WTC11 (cell line): ENCODE data around the gene FMN2. TPM values are rescaled to one million over a fixed set of nuclear protein-coding genes. Genes with fewer than 3 reads are reported as not detected.

Experiments
- ATAC-seq: fragments of 200-7000 bp; cut with Tn5 transposase; 2 replicates; pipeline ENCODE4 v1.10.0; 2021; ENCODE audit warnings: mild to moderate bottlenecking, moderate library complexity
- CTCF ChIA-PET: fragments of 300-600 bp; sonication (Branson Sonifier 250); formaldehyde crosslinking; loops from one replicate; lab custom pipeline; 2021; ENCODE audit warnings: antibody characterized with exemption; lab: Charles Lee
- POLR2A ChIA-PET: fragments of 350-600 bp; sonication (Branson Sonifier 250); formaldehyde crosslinking; loops from one replicate; lab custom pipeline; 2021; ENCODE audit warnings: antibody characterized with exemption; lab: Charles Lee
- DNase-seq: peaks from one replicate; pipeline ENCODE4 v3.0.0; 2021; ENCODE audit warnings: low spot score
- H3K27ac Mint-ChIP-seq: 2 replicates; pipeline ENCODE4 v1.8.0; 2021; ENCODE audit warnings: mixed read lengths
- H3K27me3 Mint-ChIP-seq: 2 replicates; pipeline ENCODE4 v1.8.0; 2021; ENCODE audit warnings: low read depth, mild to moderate bottlenecking, moderate library complexity, mixed read lengths
- H3K36me3 Mint-ChIP-seq: 2 replicates; pipeline ENCODE4 v1.8.0; 2021; ENCODE audit warnings: mixed read lengths
- H3K4me1 Mint-ChIP-seq: 2 replicates; pipeline ENCODE4 v1.8.0; 2022; ENCODE audit warnings: mixed read lengths
- H3K4me3 Mint-ChIP-seq: 2 replicates; pipeline ENCODE4 v1.8.0; 2021; ENCODE audit warnings: mild to moderate bottlenecking, moderate library complexity, mixed read lengths
- H3K9me3 Mint-ChIP-seq: 2 replicates; pipeline ENCODE4 v1.8.0; 2021; ENCODE audit warnings: mixed read lengths
- ATF3 ChIP-seq: sonication (generic); formaldehyde crosslinking; conservative IDR thresholded peaks from 2 replicates; pipeline ENCODE4 v1.8.1; 2022; ENCODE audit warnings: mild to moderate bottlenecking, missing genetic modification reagents
- CDX4 ChIP-seq: fragments of 250-450 bp; sonication (Bioruptor Pico); IDR thresholded peaks from 2 replicates; pipeline ENCODE4 v1.9.0; 2021; ENCODE audit warnings: moderate library complexity, mild to moderate bottlenecking, inconsistent platforms, borderline replicate concordance
- CREB1 ChIP-seq: sonication (generic); formaldehyde crosslinking; IDR thresholded peaks from 2 replicates; pipeline ENCODE4 v1.8.0; 2023; ENCODE audit warnings: mild to moderate bottlenecking, missing genetic modification reagents
- CREM ChIP-seq: sonication (generic); formaldehyde crosslinking; IDR thresholded peaks from 2 replicates; pipeline ENCODE4 v1.8.1; 2022; ENCODE audit warnings: mild to moderate bottlenecking, missing genetic modification reagents, moderate library complexity
- EMX1 ChIP-seq: fragments of 250-450 bp; sonication (Bioruptor Pico); IDR thresholded peaks from 2 replicates; pipeline ENCODE4 v1.8.0; 2021; ENCODE audit warnings: mild to moderate bottlenecking
- ESRRA ChIP-seq: sonication (generic); formaldehyde crosslinking; IDR thresholded peaks from 2 replicates; pipeline ENCODE4 v1.8.1; 2022; ENCODE audit warnings: mild to moderate bottlenecking, missing genetic modification reagents, borderline replicate concordance
- FOXK1 ChIP-seq: sonication (generic); formaldehyde crosslinking; IDR thresholded peaks from 2 replicates; pipeline ENCODE4 v1.8.0; 2022; ENCODE audit warnings: mild to moderate bottlenecking, moderate library complexity, missing genetic modification reagents
- FOXP1 ChIP-seq: sonication (generic); formaldehyde crosslinking; IDR thresholded peaks from 2 replicates; pipeline ENCODE4 v1.8.0; 2022; ENCODE audit warnings: missing genetic modification reagents, mild to moderate bottlenecking, moderate library complexity, borderline replicate concordance
- HMGXB4 ChIP-seq: sonication (generic); formaldehyde crosslinking; IDR thresholded peaks from 2 replicates; pipeline ENCODE4 v1.8.1; 2023; ENCODE audit warnings: mild to moderate bottlenecking, moderate library complexity, missing genetic modification reagents
- JUN ChIP-seq: sonication (generic); formaldehyde crosslinking; IDR thresholded peaks from 2 replicates; pipeline ENCODE4 v1.8.0; 2023; ENCODE audit warnings: mild to moderate bottlenecking, missing genetic modification reagents
- MYBL2 ChIP-seq: sonication (generic); formaldehyde crosslinking; IDR thresholded peaks from 2 replicates; pipeline ENCODE4 v1.8.1; 2023; ENCODE audit warnings: mild to moderate bottlenecking, moderate library complexity, missing genetic modification reagents
- NFATC4 ChIP-seq: fragments of 250-450 bp; sonication (Bioruptor Pico); IDR thresholded peaks from 2 replicates; pipeline ENCODE4 v1.9.0; 2021; ENCODE audit warnings: mild to moderate bottlenecking
- SP1 ChIP-seq: sonication (generic); formaldehyde crosslinking; conservative IDR thresholded peaks from 2 replicates; pipeline ENCODE4 v1.8.1; 2022; ENCODE audit warnings: missing genetic modification reagents
- TEAD1 ChIP-seq: sonication (generic); formaldehyde crosslinking; IDR thresholded peaks from 2 replicates; pipeline ENCODE4 v1.8.0; 2022; ENCODE audit warnings: mild to moderate bottlenecking, missing genetic modification reagents
- ZBTB21 ChIP-seq: sonication (generic); formaldehyde crosslinking; IDR thresholded peaks from 2 replicates; pipeline ENCODE4 v1.8.1; 2023; ENCODE audit warnings: mild to moderate bottlenecking, missing genetic modification reagents, borderline replicate concordance
- ZBTB43 ChIP-seq: sonication (generic); formaldehyde crosslinking; IDR thresholded peaks from 2 replicates; pipeline ENCODE4 v1.8.1; 2023; ENCODE audit warnings: mild to moderate bottlenecking, missing genetic modification reagents
- ZNF219 ChIP-seq: sonication (generic); formaldehyde crosslinking; IDR thresholded peaks from 2 replicates; pipeline ENCODE4 v1.8.0; 2023; ENCODE audit warnings: missing genetic modification reagents, mild to moderate bottlenecking, borderline replicate concordance
- ZNF396 ChIP-seq: fragments of 250-450 bp; sonication (Bioruptor Pico); IDR thresholded peaks from 2 replicates; pipeline ENCODE4 v1.8.0; 2021; ENCODE audit warnings: mild to moderate bottlenecking, moderate library complexity, borderline replicate concordance
- ZNF416 ChIP-seq: fragments of 250-450 bp; sonication (Bioruptor Pico); IDR thresholded peaks from 2 replicates; pipeline ENCODE4 v1.9.0; 2021; ENCODE audit warnings: mild to moderate bottlenecking, inconsistent platforms
- ZNF512 ChIP-seq: sonication (generic); formaldehyde crosslinking; IDR thresholded peaks from 2 replicates; pipeline ENCODE4 v1.8.1; 2022; ENCODE audit warnings: missing genetic modification reagents, borderline replicate concordance
- ZSCAN18 ChIP-seq: fragments of 250-450 bp; sonication (Bioruptor Pico); IDR thresholded peaks from 2 replicates; pipeline ENCODE4 v2.1.2; 2022; ENCODE audit warnings: mild to moderate bottlenecking, moderate library complexity
- total RNA-seq: library from RNA; stranded (reverse); gene quantifications from 3 replicates; pipeline ENCODE4 v1.2.3, GENCODE V29; 2021

Gene FMN2
- total RNA-seq, 1 experiment from 2014 or later: 1.8 TPM

- ChIA-PET CTCF (no interaction called here), POLR2A (no interaction called here)
- H3K36me3 Mint-ChIP-seq: no peaks in the 10 kb centered on the region
- no peaks in the 10 kb centered on the region for H3K27me3 Mint-ChIP-seq
- H3K4me1 Mint-ChIP-seq: peaks cover 16% of the 10 kb centered on the region
- H3K4me3 Mint-ChIP-seq: no peak overlapping the region
- ATAC-seq (no peak), DNase-seq (no peak)
- TF ChIP-seq ZBTB21 (CRISPR knock-in tag) (no peak), ZSCAN18 (CRISPR knock-in tag) (no peak), JUN (no peak), NFATC4 (CRISPR knock-in tag) (no peak), FOXK1 (CRISPR knock-in tag) (no peak), ZNF512 (CRISPR knock-in tag) (no peak), ZNF416 (CRISPR knock-in tag) (no peak), CDX4 (no peak), FOXP1 (CRISPR knock-in tag) (no peak), TEAD1 (CRISPR knock-in tag) (no peak), MYBL2 (CRISPR knock-in tag) (no peak)
- peaks cover 5% of the 10 kb centered on the region; the same call in 1 of the 2 replicates for H3K9me3 Mint-ChIP-seq
- H3K27ac Mint-ChIP-seq: no peak overlapping the region
Measured at GRCh38 chr1:240058049-240058448, 33.6 kb upstream of the FMN2 start.

- Mint-ChIP-seq H3K4me1 (peaks cover 43% of the 10 kb centered on the region), H3K4me3 (no peak overlapping the region), H3K9me3 (peaks cover 16% of the 10 kb centered on the region; the same call in 1 of the 2 replicates), H3K27me3 (no peaks in the 10 kb centered on the region), H3K36me3 (no peaks in the 10 kb centered on the region)
- ChIA-PET POLR2A (no interaction called here), CTCF (no interaction called here)
- no peak for DNase-seq
- TF ChIP-seq CREM (no peak), ATF3 (no peak), HMGXB4 (CRISPR knock-in tag) (no peak), EMX1 (CRISPR knock-in tag) (no peak), SP1 (CRISPR knock-in tag) (no peak), ZBTB43 (CRISPR knock-in tag) (no peak), JUN (no peak), ZNF416 (CRISPR knock-in tag) (no peak), CREB1 (no peak), ZNF219 (CRISPR knock-in tag) (no peak), ZNF396 (CRISPR knock-in tag) (no peak), ESRRA (CRISPR knock-in tag) (no peak)
- TF ChIP-seq, all 79 proteins: peak for 0
- no peak overlapping the region for H3K27ac Mint-ChIP-seq
- ATAC-seq: no peak
Measured at GRCh38 chr1:240068961-240069360, 22.7 kb upstream of the FMN2 start.
